GM21717 (cell line): ENCODE data around the gene KCNK16.

Source experiments
- ATAC-seq: cut with Tn5 transposase; IDR thresholded peaks from one replicate; pipeline ENCODE4 v1.9.1; 2021; ENCODE audit warnings: mild to moderate bottlenecking, moderate library complexity; ENCODE audit not compliant: unreplicated experiment

The KCNK16 gene

DNA sequence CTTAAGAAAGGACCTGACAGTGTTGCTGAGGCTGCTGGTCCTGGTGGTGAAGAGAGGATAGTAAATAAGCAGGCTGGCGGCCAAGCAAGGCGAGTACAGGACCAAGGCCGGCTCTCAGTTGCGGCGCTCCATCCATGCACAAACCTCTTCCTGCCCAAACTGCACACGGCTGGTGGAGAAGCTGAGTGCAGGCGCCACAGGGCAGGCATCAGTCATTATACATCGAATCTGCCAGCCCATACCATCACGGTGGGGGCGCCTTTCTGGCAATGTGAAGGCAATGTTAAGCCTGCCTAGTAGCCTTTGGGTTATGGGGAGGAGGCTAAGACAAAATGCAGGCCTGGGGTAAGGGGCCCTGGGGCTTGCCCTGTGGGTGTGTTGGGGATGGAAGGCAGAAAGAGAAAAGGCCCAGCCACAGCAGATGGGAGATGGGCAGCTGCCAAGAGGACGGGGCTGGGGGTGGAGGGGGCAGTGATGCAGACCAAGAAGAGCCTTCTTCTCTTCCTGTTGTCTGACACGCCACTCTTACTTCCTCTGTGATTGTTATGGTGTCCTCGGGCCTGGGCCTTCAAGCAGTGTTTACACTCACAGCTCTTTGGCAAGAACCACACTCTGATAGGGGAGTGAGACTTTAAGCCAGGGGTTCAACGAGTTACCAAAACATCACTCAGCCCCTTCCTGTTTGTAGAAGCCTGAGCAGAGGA, 20.3 kb upstream of the KCNK16 start:
- no peak for ATAC-seq

DNA sequence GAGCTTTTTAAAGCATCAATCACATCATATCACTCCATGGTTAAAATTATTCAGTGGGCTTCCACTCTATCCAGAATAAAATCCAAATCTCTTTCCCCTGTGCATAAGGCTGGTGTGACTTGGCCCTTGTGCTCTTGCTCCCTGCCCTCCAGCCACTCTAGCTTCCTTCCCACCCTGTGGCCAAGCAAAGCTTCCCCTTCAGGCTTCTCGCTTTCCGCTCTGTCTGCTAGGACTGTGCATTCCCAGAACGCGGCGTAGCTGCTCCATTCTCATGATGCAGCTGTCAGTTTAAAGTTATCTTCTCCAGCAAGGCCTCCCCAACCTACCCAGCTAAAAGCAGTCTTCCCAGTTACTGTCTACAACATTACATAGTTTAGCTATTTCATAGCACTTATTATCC, 19.4 kb upstream of the KCNK16 start:
- no peak for ATAC-seq

- ATAC-seq = no peak
Observed at GRCh38 chr6:39341352-39341751, 18.9 kb upstream of the KCNK16 start.

DNA sequence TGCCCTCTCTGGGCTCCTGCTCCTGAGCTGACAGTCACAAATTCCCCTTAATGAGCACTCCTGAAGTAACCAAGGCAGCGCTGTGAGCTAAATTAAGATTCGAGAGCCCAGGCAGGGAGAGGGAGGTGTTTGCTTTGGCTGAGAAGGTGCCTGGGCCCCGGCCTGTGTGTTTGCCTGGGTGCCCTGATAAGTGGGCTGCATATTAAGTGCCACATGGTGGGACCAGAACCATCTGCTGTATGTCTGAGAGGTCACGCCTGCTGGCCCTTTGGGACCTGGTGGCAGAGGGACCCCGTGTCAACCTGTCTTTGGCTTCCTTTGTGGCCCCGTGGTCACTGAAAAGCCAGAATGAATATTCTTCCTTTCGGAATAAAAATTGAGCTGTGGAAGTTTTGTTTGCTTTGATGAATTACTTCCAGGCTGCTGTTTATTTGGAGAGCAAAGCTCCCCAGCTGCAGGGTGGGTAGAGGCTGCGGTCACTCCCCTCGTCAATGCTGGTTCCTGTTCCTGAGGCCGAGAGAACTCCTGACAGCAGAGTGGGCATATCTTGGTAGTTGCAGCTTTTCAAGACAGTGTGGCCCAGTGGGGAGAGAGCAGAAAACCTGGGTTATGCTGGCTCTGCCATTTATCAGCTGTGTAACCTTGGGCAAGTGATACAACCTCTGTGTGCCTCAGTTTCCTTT, 17.5 kb upstream of the KCNK16 start:
- no peak for ATAC-seq

DNA sequence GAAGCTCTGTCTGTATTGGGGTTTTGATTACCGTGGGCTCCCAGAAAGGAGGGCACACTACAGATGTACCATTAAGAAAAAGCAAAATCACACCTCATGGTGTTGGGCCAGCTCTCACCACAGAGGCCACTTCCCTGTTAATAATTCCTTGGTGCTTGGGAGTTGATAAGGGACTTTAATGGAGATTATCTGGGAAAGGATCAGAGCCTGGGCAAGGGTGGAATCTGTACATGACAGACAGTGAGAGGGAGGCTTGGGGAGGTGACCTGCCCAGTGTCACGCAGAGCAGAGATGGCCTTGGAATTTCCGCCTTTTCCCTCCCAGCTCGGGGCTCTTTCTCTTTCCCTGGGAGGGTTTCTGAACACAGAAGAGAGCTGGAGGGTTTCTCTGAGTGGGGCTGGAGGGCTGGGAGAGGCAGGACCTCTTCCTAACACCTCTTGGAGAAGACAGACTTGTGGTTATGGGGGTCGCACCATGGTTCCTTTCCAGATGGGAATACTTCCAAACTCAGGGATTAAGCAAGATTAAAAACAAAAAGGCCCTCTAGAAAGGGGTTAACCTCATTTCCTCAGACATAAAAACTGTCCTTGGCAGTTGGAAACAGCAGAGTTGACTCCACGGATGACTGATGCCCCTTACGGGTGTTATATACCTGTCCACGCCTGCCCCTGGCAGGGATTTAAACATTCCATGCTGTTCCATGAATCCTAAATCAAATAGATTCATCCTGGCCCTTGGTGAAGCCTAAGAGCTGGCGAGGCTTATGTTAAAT, 16.8 kb upstream of the KCNK16 start:
- no peak for ATAC-seq

DNA sequence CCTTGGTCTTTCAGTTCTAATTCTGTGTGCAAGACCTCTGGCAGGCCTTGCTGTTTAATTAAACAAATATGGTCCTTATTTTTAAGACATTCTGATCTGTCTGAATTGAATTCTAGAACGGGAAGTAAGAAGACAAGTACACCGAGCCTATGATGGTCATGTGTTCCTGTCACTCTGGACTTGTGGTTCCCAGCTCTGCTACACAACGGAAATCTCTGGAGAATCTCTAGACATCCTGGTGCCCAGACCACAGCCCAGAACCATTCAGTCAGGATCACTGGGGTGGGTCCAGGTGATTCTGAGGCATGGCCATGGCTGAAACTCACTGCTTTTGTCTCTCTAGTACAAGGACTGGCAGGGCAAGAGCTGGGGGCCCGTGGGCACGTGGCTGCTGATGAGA, 15.9 kb upstream of the KCNK16 start:
- no peak for ATAC-seq

GRCh38 chr6:39335780-39336545, 13.5 kb upstream of the KCNK16 start:
- ATAC-seq = no peak

DNA sequence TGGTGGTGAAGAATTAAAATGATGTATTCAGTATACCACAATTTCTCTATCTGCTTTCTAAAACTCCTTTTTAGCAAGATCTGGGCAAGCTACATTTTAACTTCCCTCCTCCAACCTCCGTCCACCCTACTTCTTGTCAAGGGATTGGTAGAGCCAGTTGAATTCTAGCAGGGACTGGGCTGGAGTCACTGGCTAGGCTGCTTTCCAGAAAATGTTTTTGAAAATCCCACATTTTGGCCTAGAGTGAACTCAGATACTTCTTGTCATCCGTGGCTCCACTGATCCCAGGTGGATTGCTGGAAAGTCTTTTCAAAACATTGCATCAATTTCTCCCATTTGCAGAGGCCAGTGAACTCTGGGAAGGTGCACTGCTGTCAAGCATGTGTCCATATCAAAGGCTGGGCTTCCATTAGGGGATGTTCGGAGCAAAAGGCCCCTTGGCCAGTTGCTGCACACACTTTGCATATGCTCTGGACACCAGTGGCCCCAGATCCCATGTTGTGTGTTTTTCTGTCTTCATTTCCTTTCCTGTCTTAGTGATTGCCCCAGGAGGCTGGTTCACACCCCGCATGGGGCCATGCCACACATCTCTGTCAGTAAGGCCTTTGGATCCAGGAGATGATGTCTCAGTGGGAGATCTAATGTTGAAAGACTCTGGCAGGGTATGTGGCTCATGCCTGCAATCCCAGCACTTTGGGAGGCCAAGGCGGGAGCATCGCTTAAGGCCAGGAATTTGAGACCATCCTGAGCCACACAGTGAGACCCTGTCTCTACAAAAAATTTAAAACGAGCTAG, 11.3 kb upstream of the KCNK16 start:
- ATAC-seq = no peak

- no peak for ATAC-seq
Observed at GRCh38 chr6:39330476-39330875, 8.0 kb upstream of the KCNK16 start.

DNA sequence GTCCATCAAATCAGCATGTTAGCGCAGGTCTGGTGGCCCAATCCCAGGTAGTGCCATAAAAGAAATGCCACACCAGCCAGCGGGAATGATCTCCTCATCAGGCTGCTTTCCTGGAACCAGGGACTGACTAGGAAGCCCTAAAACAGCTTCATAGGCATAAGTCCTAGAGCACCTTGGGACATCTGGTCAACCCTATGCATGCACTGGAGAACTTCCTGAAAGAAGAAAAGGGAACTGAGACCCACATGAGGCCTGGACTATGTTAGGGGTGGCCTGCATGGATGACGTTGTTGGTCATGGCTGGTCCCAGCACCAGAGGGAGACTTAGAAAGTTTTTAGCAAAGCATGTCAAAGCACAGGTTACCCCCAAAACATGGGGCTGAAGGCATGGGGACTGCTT, 7.6 kb upstream of the KCNK16 start:
- ATAC-seq = no peak

GRCh38 chr6:39328066-39328465, 5.6 kb upstream of the KCNK16 start:
- no peak for ATAC-seq

DNA sequence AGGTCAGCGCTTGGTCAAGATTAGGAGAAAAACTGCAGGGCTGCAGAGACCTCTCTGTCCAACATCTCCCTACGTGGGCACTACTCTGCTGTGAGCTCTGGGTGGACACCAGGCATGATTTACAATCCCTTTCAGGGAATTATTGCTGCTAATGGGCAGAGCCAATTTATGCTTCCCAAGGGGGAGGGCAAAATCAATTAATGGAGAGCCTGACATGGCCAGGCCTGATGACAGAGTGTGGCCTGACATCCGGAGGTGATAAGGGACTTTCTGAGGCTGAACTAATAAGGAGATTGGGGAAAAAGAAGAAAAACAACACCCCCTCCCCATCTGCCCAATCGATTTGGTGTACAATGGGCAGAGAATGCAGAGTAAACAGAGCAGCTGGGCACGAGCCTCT, 5.0 kb upstream of the KCNK16 start:
- ATAC-seq = no peak

- ATAC-seq = no peak
Observed at GRCh38 chr6:39321761-39322160, 741 bp downstream of the KCNK16 start.

DNA sequence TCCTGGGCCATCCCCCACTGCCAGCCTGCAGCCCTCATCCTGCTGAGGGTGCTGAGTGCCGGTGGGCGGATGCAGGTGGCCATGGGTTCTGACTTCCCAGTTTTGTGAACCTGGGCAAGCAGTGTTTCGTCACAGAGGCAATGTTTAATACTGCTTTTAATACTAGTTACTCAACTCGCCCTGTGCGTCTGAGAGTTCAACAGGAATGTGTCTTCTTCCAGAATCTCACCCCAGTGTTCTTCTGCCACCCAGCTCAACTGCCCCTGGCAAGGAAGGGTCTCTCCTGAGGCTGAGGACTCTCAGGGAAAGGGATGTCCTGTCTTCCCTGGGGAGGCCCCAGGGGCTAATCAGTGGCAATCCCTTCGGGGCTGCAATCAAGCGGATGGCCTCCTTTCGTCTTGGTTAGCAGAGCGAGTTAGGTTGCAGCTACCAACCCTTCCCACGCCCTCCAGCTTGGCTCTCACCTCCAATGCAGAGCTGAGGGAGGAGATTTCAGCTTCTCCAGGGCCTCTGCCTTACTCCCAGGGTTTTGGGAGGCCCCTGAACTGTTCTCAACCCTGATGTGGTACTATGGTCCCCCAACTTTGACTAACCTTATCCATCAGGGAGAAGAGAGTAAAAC, 2.0 kb downstream of the KCNK16 start:
- no peak for ATAC-seq

DNA sequence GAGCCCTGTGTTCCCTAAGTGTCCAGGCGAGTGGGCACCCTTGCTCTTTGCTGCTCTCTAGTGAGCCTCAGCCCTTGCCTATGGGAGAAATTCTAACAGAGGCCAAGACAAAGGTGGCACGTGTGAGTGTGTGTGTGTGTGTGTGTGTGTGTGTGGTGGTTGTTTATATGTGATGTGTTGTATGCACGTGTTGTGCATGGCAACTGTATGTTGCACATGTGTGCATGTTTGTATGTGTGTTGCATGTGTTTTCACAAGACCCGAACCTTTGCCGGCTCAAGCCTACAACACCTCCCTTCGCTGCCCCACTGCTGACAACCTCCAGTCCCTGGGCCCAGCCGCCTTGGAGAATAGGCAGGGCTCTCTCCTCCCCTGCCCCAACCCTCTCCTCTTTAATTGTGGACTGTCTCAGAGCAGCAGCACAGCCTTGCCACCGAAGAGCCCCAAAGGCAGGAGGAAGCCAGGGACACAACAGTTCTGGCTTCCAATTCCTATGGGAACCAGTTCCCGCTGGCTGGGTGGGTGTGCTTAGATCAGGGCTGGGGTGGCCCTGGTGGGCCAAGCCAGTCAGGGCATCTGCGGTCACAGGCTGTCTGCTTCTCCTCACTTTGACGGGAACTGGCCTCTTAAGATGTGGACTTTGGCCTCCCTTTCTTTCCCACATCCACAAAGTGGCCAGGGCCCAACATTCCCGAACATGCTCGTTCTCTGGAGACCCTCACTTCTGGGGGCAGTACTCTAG, 2.7 kb downstream of the KCNK16 start:
- no peak for ATAC-seq

GRCh38 chr6:39317256-39317655, 5.2 kb downstream of the KCNK16 start:
- no peak for ATAC-seq

DNA sequence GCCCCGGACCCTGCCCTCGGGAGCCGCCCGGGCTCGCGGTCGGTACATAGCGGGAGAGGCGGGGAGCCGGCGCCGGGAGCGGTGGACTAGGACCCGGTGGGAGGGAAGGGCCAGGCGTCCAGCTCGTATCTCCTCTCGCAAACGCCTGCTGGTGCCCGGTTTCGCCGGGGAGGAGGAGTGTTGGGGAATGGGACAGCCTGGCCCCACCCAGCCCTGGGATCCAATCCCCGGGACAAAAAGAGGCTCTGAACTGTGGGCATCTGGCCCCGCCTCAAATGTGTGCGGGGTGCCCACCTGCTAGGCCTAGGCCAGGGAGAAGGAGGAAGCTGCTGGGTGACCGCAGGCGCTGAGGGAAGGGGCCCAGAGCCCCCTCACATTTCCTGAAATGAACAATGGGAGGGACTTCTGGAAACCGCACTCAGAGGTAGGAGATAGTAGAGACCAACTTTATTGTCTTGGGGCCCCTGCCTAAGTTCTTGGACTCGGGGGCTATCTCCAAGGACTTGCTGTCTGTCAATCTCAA, 8.2 kb downstream of the KCNK16 start, which contains the start of gene KCNK17:
KCNK17 (minus strand) TSS at position 147 of the 523 bp plus-strand sequence; CDS start at position 48, 99 bp downstream.
- ATAC-seq = no peak

DNA sequence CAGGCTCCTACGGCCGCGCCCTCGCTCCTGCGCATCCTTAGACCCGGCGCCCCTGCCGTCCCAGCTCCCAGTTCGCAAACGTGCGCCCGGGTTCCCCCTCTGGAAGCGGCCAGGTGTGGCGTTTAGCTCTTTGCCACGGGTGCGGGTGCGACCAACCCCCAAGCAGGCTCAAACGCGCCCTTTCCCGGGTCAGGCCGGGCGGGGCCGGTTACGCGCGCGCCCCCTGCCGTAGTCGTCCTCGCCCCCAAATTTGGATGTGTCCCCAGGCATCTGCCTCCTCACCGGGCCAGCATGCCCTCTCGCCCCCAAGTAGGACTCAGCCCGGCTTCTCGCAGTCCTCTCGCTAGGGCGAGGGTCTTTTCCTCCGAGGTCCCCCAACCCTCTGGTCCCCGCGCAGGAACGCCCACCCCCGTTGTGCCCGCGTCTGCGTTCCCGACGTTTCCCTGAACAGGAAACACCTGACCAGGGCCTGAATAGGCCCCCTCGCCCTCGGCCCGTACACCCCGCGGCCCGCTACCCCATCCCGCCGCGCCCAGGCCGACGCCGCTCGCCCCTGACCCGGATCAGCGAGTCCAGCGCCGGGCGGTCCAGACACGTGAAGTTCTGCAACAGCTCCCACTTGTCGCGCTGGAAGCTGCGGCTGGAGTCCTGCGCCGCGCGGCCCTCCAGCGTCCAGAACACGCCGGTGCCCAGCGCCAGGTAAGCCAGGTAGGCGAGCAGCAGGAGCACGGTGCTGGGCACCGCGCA, 8.8 kb downstream of the KCNK16 start:
- ATAC-seq = no peak
